WTC11 (cell line): ENCODE measurements around the gene FPR2. TPM values are rescaled to one million over a fixed set of nuclear protein-coding genes. Genes with fewer than 3 reads are reported as not detected.

Experiments used
- ATAC-seq: fragments of 200-7000 bp; cut with Tn5 transposase; 2 replicates; pipeline ENCODE4 v1.10.0; 2021; ENCODE audit warnings: mild to moderate bottlenecking, moderate library complexity
- CTCF ChIA-PET: fragments of 300-600 bp; sonication (Branson Sonifier 250); formaldehyde crosslinking; loops from one replicate; lab custom pipeline; 2021; ENCODE audit warnings: antibody characterized with exemption; lab: Charles Lee
- POLR2A ChIA-PET: fragments of 350-600 bp; sonication (Branson Sonifier 250); formaldehyde crosslinking; loops from one replicate; lab custom pipeline; 2021; ENCODE audit warnings: antibody characterized with exemption; lab: Charles Lee
- DNase-seq: peaks from one replicate; pipeline ENCODE4 v3.0.0; 2021; ENCODE audit warnings: low spot score
- H3K27ac Mint-ChIP-seq: 2 replicates; pipeline ENCODE4 v1.8.0; 2021; ENCODE audit warnings: mixed read lengths
- H3K27me3 Mint-ChIP-seq: 2 replicates; pipeline ENCODE4 v1.8.0; 2021; ENCODE audit warnings: low read depth, mild to moderate bottlenecking, moderate library complexity, mixed read lengths
- H3K36me3 Mint-ChIP-seq: 2 replicates; pipeline ENCODE4 v1.8.0; 2021; ENCODE audit warnings: mixed read lengths
- H3K4me1 Mint-ChIP-seq: 2 replicates; pipeline ENCODE4 v1.8.0; 2022; ENCODE audit warnings: mixed read lengths
- H3K4me3 Mint-ChIP-seq: 2 replicates; pipeline ENCODE4 v1.8.0; 2021; ENCODE audit warnings: mild to moderate bottlenecking, moderate library complexity, mixed read lengths
- H3K9me3 Mint-ChIP-seq: 2 replicates; pipeline ENCODE4 v1.8.0; 2021; ENCODE audit warnings: mixed read lengths
- GABPB1 ChIP-seq: sonication (generic); formaldehyde crosslinking; IDR thresholded peaks from 2 replicates; pipeline ENCODE4 v1.8.1; 2023; ENCODE audit warnings: mild to moderate bottlenecking, missing genetic modification reagents
- KAT7 ChIP-seq: sonication (generic); formaldehyde crosslinking; IDR thresholded peaks from 2 replicates; pipeline ENCODE4 v1.8.1; 2023; ENCODE audit warnings: missing genetic modification reagents, mild to moderate bottlenecking, borderline replicate concordance
- NFATC4 ChIP-seq: fragments of 250-450 bp; sonication (Bioruptor Pico); IDR thresholded peaks from 2 replicates; pipeline ENCODE4 v1.9.0; 2021; ENCODE audit warnings: mild to moderate bottlenecking
- NR2C2 ChIP-seq: sonication (generic); formaldehyde crosslinking; IDR thresholded peaks from 2 replicates; pipeline ENCODE4 v1.8.0; 2022; ENCODE audit warnings: mild to moderate bottlenecking, missing genetic modification reagents
- TEAD1 ChIP-seq: sonication (generic); formaldehyde crosslinking; IDR thresholded peaks from 2 replicates; pipeline ENCODE4 v1.8.0; 2022; ENCODE audit warnings: mild to moderate bottlenecking, missing genetic modification reagents
- ZNF138 ChIP-seq: sonication (generic); formaldehyde crosslinking; conservative IDR thresholded peaks from 2 replicates; pipeline ENCODE4 v1.8.1; 2022; ENCODE audit warnings: mild to moderate bottlenecking, moderate library complexity, missing genetic modification reagents
- ZNF232 ChIP-seq: sonication (generic); formaldehyde crosslinking; IDR thresholded peaks from 2 replicates; pipeline ENCODE4 v1.8.0; 2022; ENCODE audit warnings: mild to moderate bottlenecking, missing genetic modification reagents
- ZNF423 ChIP-seq: fragments of 250-450 bp; sonication (Bioruptor Pico); IDR thresholded peaks from 2 replicates; pipeline ENCODE4 v2.1.2; 2022; ENCODE audit warnings: mild to moderate bottlenecking, moderate library complexity
- total RNA-seq: library from RNA; stranded (reverse); gene quantifications from 3 replicates; pipeline ENCODE4 v1.2.3, GENCODE V29; 2021
- TF ChIP-seq, protein P1 (sequence below): sonication (generic); formaldehyde crosslinking; IDR thresholded peaks from 2 replicates; pipeline ENCODE4 v1.8.1; 2023; ENCODE audit warnings: mild to moderate bottlenecking, missing genetic modification reagents, moderate library complexity
- TF ChIP-seq, protein P2 (sequence below): fragments of 200-600 bp; IDR thresholded peaks from 2 replicates; pipeline ENCODE4 v1.8.0; 2022; ENCODE audit warnings: antibody characterized with exemption
- TF ChIP-seq, protein P3 (sequence below): sonication (generic); formaldehyde crosslinking; IDR thresholded peaks from 2 replicates; pipeline ENCODE4 v1.8.1; 2022; ENCODE audit warnings: mild to moderate bottlenecking, missing genetic modification reagents, moderate library complexity, borderline replicate concordance
- TF ChIP-seq, protein P4 (sequence below): sonication (generic); formaldehyde crosslinking; IDR thresholded peaks from 2 replicates; pipeline ENCODE4 v1.8.1; 2022; ENCODE audit warnings: missing genetic modification reagents, borderline replicate concordance
- TF ChIP-seq, protein P5 (sequence below): sonication (generic); formaldehyde crosslinking; IDR thresholded peaks from 2 replicates; pipeline ENCODE4 v1.8.1; 2022; ENCODE audit warnings: low read depth, mild to moderate bottlenecking, moderate library complexity, missing genetic modification reagents, borderline replicate concordance

FPR2 gene
- total RNA-seq, 1 experiment from 2014 or later, result 0.31 TPM

GRCh38 chr19:51786646-51787494, 25.9 kb downstream of the FPR2 start:
- no peak for DNase-seq
- H3K36me3 Mint-ChIP-seq, result peaks cover 3% of the 10 kb centered on the region; the same call in 1 of the 2 replicates
- CTCF ChIA-PET, result no interaction called here
- no peak for ATAC-seq
- no peak overlapping the region for H3K4me3 Mint-ChIP-seq
- TF ChIP-seq, protein P1, sequence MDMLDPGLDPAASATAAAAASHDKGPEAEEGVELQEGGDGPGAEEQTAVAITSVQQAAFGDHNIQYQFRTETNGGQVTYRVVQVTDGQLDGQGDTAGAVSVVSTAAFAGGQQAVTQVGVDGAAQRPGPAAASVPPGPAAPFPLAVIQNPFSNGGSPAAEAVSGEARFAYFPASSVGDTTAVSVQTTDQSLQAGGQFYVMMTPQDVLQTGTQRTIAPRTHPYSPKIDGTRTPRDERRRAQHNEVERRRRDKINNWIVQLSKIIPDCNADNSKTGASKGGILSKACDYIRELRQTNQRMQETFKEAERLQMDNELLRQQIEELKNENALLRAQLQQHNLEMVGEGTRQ (CRISPR knock-in tag), result no peak
- TF ChIP-seq, protein P2, sequence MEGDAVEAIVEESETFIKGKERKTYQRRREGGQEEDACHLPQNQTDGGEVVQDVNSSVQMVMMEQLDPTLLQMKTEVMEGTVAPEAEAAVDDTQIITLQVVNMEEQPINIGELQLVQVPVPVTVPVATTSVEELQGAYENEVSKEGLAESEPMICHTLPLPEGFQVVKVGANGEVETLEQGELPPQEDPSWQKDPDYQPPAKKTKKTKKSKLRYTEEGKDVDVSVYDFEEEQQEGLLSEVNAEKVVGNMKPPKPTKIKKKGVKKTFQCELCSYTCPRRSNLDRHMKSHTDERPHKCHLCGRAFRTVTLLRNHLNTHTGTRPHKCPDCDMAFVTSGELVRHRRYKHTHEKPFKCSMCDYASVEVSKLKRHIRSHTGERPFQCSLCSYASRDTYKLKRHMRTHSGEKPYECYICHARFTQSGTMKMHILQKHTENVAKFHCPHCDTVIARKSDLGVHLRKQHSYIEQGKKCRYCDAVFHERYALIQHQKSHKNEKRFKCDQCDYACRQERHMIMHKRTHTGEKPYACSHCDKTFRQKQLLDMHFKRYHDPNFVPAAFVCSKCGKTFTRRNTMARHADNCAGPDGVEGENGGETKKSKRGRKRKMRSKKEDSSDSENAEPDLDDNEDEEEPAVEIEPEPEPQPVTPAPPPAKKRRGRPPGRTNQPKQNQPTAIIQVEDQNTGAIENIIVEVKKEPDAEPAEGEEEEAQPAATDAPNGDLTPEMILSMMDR, result no peak
- no peak for TF ChIP-seq ZNF423
- POLR2A ChIA-PET, result no interaction called here
- H3K4me1 Mint-ChIP-seq, result no peaks in the 10 kb centered on the region
- H3K27ac Mint-ChIP-seq, result no peak overlapping the region
- H3K9me3 Mint-ChIP-seq, result peaks cover 7% of the 10 kb centered on the region
- H3K27me3 Mint-ChIP-seq, result peaks cover 4% of the 10 kb centered on the region; the same call in 1 of the 2 replicates

- H3K4me3 Mint-ChIP-seq, result no peak overlapping the region
- no peak for ATAC-seq
- CTCF ChIA-PET, result interaction anchor here (0.6 kb wide), 1 partner anchor 94 kb away, joined by 7 read pairs; no protein-coding TSS in a partner anchor
- TF ChIP-seq ZNF138 (CRISPR knock-in tag), result no peak
- TF ChIP-seq KAT7 (CRISPR knock-in tag), result no peak
- TF ChIP-seq, protein P3, sequence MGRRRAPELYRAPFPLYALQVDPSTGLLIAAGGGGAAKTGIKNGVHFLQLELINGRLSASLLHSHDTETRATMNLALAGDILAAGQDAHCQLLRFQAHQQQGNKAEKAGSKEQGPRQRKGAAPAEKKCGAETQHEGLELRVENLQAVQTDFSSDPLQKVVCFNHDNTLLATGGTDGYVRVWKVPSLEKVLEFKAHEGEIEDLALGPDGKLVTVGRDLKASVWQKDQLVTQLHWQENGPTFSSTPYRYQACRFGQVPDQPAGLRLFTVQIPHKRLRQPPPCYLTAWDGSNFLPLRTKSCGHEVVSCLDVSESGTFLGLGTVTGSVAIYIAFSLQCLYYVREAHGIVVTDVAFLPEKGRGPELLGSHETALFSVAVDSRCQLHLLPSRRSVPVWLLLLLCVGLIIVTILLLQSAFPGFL (CRISPR knock-in tag), result no peak
- TF ChIP-seq, protein P4, sequence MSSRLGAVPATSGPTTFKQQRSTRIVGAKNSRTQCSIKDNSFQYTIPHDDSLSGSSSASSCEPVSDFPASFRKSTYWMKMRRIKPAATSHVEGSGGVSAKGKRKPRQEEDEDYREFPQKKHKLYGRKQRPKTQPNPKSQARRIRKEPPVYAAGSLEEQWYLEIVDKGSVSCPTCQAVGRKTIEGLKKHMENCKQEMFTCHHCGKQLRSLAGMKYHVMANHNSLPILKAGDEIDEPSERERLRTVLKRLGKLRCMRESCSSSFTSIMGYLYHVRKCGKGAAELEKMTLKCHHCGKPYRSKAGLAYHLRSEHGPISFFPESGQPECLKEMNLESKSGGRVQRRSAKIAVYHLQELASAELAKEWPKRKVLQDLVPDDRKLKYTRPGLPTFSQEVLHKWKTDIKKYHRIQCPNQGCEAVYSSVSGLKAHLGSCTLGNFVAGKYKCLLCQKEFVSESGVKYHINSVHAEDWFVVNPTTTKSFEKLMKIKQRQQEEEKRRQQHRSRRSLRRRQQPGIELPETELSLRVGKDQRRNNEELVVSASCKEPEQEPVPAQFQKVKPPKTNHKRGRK (CRISPR knock-in tag), result no peak
- TF ChIP-seq, all 79 proteins: peak for 0
- no peak for DNase-seq
- Mint-ChIP-seq H3K9me3 (peaks cover 12% of the 10 kb centered on the region), H3K27ac (no peak overlapping the region), H3K36me3 (peaks cover 3% of the 10 kb centered on the region; the same call in 1 of the 2 replicates), H3K4me1 (no peaks in the 10 kb centered on the region), H3K27me3 (peaks cover 4% of the 10 kb centered on the region; the same call in 1 of the 2 replicates)
- POLR2A ChIA-PET, result no interaction called here
Observed at GRCh38 chr19:51788029-51788428, 27.0 kb downstream of the FPR2 start.

DNA sequence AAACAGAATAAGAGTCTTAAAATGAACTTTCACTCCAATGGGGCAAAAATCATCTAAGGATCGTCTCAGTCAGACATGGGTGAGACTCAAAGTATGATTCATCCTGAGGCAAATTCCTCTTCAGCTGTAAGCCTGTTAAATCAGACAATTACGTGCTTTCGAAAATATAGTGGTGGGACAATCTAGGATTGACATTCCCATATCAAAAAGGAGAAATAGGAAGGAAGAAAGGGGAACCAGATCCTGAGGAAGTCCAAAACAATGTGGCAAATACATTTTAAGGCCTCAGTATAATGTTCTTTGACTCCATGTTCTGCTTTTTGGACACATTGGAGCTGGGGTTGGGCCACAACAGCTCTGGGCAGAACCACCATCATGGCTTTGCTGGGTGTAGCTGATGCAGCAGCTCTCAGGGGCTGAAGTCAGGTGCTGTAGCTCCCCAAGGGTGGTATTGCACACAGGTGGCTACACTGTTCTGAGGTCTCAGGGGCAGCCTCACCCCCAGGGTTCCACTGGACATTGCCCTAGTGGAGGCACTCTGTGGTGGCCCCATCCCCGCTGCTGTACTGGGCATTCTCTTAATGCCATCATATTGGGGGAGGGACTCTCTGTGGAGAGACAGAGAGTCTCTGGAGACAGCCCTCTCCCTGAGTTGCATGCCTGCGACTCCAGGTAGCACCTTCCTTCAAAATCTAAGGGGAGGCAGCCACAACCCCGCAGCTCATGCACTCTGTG, 28.2 kb downstream of the FPR2 start:
- ATAC-seq, result no peak
- no peak for DNase-seq
- ChIA-PET CTCF (no interaction called here), POLR2A (no interaction called here)
- no peak for TF ChIP-seq NR2C2 (CRISPR knock-in tag)
- TF ChIP-seq TEAD1 (CRISPR knock-in tag), result no peak
- Mint-ChIP-seq H3K36me3 (peaks cover 3% of the 10 kb centered on the region; the same call in 1 of the 2 replicates), H3K27me3 (peaks cover 7% of the 10 kb centered on the region), H3K4me3 (no peak overlapping the region), H3K4me1 (no peaks in the 10 kb centered on the region), H3K27ac (no peak overlapping the region), H3K9me3 (peaks cover 21% of the 10 kb centered on the region)

- H3K4me3 Mint-ChIP-seq, result no peak overlapping the region
Observed at GRCh38 chr19:51792932-51793331, 32.0 kb downstream of the FPR2 start.

More at GRCh38 chr19:51792932-51793331, 32.0 kb downstream of the FPR2 start:
- ChIA-PET CTCF (no interaction called here), POLR2A (no interaction called here)
- ATAC-seq (no peak), DNase-seq (no peak)
- TF ChIP-seq ZNF232 (no peak), NFATC4 (no peak), GABPB1 (CRISPR knock-in tag) (no peak)
- TF ChIP-seq, protein P5, sequence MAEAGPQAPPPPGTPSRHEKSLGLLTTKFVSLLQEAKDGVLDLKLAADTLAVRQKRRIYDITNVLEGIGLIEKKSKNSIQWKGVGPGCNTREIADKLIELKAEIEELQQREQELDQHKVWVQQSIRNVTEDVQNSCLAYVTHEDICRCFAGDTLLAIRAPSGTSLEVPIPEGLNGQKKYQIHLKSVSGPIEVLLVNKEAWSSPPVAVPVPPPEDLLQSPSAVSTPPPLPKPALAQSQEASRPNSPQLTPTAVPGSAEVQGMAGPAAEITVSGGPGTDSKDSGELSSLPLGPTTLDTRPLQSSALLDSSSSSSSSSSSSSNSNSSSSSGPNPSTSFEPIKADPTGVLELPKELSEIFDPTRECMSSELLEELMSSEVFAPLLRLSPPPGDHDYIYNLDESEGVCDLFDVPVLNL (CRISPR knock-in tag), result no peak
- Mint-ChIP-seq H3K27me3 (peaks cover 7% of the 10 kb centered on the region), H3K36me3 (no peaks in the 10 kb centered on the region), H3K4me1 (no peaks in the 10 kb centered on the region), H3K9me3 (peaks cover 17% of the 10 kb centered on the region), H3K27ac (no peak overlapping the region)
